Endothelial cell (in vitro differentiated cells): ENCODE data around the gene VKORC1L1. TPM values are rescaled to one million over a fixed set of nuclear protein-coding genes. Genes with fewer than 3 reads are reported as not detected.
"Not testable (repeated sequence)": the region's sequence is repeated elsewhere in the genome, so short reads cannot be mapped to it uniquely, and the experiment has no call there.

Experiments
- DNase-seq: peaks from one replicate; pipeline ENCODE4 v3.0.0; 2021; ENCODE audit warnings: low spot score
- H3K27ac Mint-ChIP-seq: one replicate; pipeline ENCODE4 v1.8.0; 2021; ENCODE audit warnings: mixed read lengths, inconsistent platforms; ENCODE audit not compliant: unreplicated experiment
- H3K27me3 Mint-ChIP-seq: one replicate; pipeline ENCODE4 v1.8.0; 2021; ENCODE audit warnings: mild to moderate bottlenecking, moderate library complexity, mixed read lengths, inconsistent platforms; ENCODE audit not compliant: unreplicated experiment
- H3K36me3 Mint-ChIP-seq: one replicate; pipeline ENCODE4 v1.8.0; 2021; ENCODE audit warnings: mild to moderate bottlenecking, low read depth, mixed read lengths, inconsistent platforms; ENCODE audit not compliant: unreplicated experiment
- H3K4me1 Mint-ChIP-seq: one replicate; pipeline ENCODE4 v1.8.0; 2021; ENCODE audit warnings: mild to moderate bottlenecking, mixed read lengths, inconsistent platforms; ENCODE audit not compliant: unreplicated experiment
- H3K4me3 Mint-ChIP-seq: one replicate; pipeline ENCODE4 v1.8.0; 2021; ENCODE audit warnings: mild to moderate bottlenecking, mixed read lengths, inconsistent platforms; ENCODE audit not compliant: unreplicated experiment
- H3K9me3 Mint-ChIP-seq: one replicate; pipeline ENCODE4 v1.8.0; 2021; ENCODE audit warnings: mixed read lengths, inconsistent platforms; ENCODE audit not compliant: unreplicated experiment
- CTCF ChIP-seq: fragments of 200-600 bp; sonication (generic); IDR thresholded peaks from one replicate; pipeline ENCODE4 v1.5.0; 2021; ENCODE audit warnings: antibody characterized with exemption; ENCODE audit not compliant: unreplicated experiment
- total RNA-seq: library from RNA; stranded (reverse); fragmentation: NEBNext Ultra II Directional; extraction: Animal tissue kit (Norgen Biotek cat#: 25700); gene quantifications from one replicate; pipeline ENCODE4 v1.2.1, GENCODE V29; 2021; ENCODE audit not compliant: unreplicated experiment

Gene VKORC1L1
- total RNA-seq, 1 donor from 2014 or later: 22.9 TPM

- Mint-ChIP-seq H3K4me3 (no peak overlapping the region), H3K36me3 (peaks cover 9% of the 10 kb centered on the region), H3K9me3 (no peaks in the 10 kb centered on the region), H3K27ac (peak overlapping the region; percentile 50), H3K27me3 (no peaks in the 10 kb centered on the region), H3K4me1 (peaks cover 13% of the 10 kb centered on the region)
- no peak for TF ChIP-seq CTCF
- DNase-seq: no peak
These were observed 19.3 kb downstream of the VKORC1L1 start for GRCh38 chr7:65892161-65892560.

- H3K4me3 Mint-ChIP-seq: no peak overlapping the region
- H3K36me3 Mint-ChIP-seq: peaks cover 9% of the 10 kb centered on the region
- H3K4me1 Mint-ChIP-seq: peaks cover 13% of the 10 kb centered on the region
- peak overlapping the region; percentile 70 for H3K27ac Mint-ChIP-seq
- no peaks in the 10 kb centered on the region for H3K9me3 Mint-ChIP-seq
- no peak for DNase-seq
- no peak for TF ChIP-seq CTCF
- no peaks in the 10 kb centered on the region for H3K27me3 Mint-ChIP-seq
These were observed 20.0 kb downstream of the VKORC1L1 start for GRCh38 chr7:65892835-65893234.

- DNase-seq: no peak
- no peaks in the 10 kb centered on the region for H3K27me3 Mint-ChIP-seq
- H3K36me3 Mint-ChIP-seq: peaks cover 15% of the 10 kb centered on the region
- no peak overlapping the region for H3K4me3 Mint-ChIP-seq
- no peak overlapping the region for H3K27ac Mint-ChIP-seq
- H3K9me3 Mint-ChIP-seq: no peaks in the 10 kb centered on the region
- peaks cover 13% of the 10 kb centered on the region for H3K4me1 Mint-ChIP-seq
- TF ChIP-seq CTCF: no peak
These were observed 23.5 kb downstream of the VKORC1L1 start for GRCh38 chr7:65896279-65896870.

DNA sequence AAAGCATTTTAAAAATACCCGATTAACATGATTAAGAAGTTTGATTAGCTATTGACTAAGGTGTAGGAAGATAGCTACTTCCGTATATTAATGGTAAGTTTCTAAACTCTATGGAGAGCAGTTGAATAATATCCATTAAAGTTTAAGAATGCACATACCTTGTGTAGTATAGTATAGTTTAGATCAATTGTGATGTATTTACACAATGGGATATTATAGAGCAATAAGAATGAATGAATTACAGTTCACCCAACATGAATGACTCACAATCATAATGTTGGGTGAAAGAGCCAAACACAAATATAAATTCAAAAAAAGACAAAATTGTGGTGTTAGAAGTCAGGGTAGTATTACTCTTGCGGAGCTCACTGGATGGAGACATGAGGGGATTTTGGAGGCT, 24.4 kb downstream of the VKORC1L1 start:
- DNase-seq, H3K9me3 Mint-ChIP-seq, H3K4me3 Mint-ChIP-seq, H3K27ac Mint-ChIP-seq, H3K4me1 Mint-ChIP-seq, H3K27me3 Mint-ChIP-seq: not testable (repeated sequence)
- peaks cover 22% of the 10 kb centered on the region for H3K36me3 Mint-ChIP-seq

- not testable (repeated sequence) for H3K9me3 Mint-ChIP-seq
These were observed 26.0 kb downstream of the VKORC1L1 start for GRCh38 chr7:65898677-65899447.

DNA sequence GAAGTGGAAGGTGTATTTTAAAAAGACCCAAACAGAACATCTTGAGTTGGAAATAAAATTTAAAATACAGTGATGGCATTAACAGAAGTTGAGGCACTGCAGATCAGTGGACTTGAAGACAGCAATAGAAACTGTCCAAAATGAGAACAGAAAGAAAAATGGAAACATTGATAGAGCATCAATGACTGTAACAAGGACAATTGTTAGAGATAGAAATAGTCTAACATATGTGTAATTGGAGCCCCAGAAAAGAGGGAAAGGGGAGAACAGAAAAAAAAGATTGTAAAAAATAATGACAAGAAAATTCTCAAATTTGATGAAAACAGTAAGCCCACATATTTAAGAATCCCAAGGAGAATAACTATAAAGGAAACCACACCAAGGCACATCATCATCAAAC, 29.4 kb downstream of the VKORC1L1 start:
- peak overlapping the region; percentile 76 for H3K4me3 Mint-ChIP-seq
- H3K4me1 Mint-ChIP-seq: no peaks in the 10 kb centered on the region
- no peak for DNase-seq
- peaks cover 30% of the 10 kb centered on the region for H3K36me3 Mint-ChIP-seq
- no peak for TF ChIP-seq CTCF
- H3K27ac Mint-ChIP-seq: no peak overlapping the region
- H3K9me3 Mint-ChIP-seq: peaks cover 5% of the 10 kb centered on the region
- H3K27me3 Mint-ChIP-seq: no peaks in the 10 kb centered on the region

More at GRCh38 chr7:65898677-65899447, 26.0 kb downstream of the VKORC1L1 start:
- H3K4me1 Mint-ChIP-seq, DNase-seq, H3K27me3 Mint-ChIP-seq, H3K27ac Mint-ChIP-seq, H3K4me3 Mint-ChIP-seq: not testable (repeated sequence)
- H3K36me3 Mint-ChIP-seq: peaks cover 27% of the 10 kb centered on the region
